Stimulated activated CD8-positive, alpha-beta memory T cell treated with anti-CD3 and anti-CD28 coated beads, Interleukin-12 subunit alpha, Interleukin-12 subunit beta, amount 100 ng/mL, for 24 hours (primary cell): ENCODE results near the gene SLC66A3.
"Not testable (repeated sequence)": the region's sequence is repeated elsewhere in the genome, so short reads cannot be mapped to it uniquely, and the experiment has no call there.

Source experiments
- DNase-seq: peaks from one replicate; pipeline ENCODE4 v3.0.0-alpha.2; 2020; ENCODE audit errors: extremely low read depth

Gene SLC66A3

GRCh38 chr2:11163439-11164317 lies 8.4 kb downstream of the SLC66A3 start:
- DNase-seq: no peak

- not testable (repeated sequence) for DNase-seq
Observed at GRCh38 chr2:11165046-11165445, 9.8 kb downstream of the SLC66A3 start.

GRCh38 chr2:11166476-11166875 lies 11.2 kb downstream of the SLC66A3 start:
- DNase-seq: no peak

GRCh38 chr2:11168488-11168887 lies 13.2 kb downstream of the SLC66A3 start:
- no peak for DNase-seq

- DNase-seq: no peak
Observed at GRCh38 chr2:11169333-11169732, 14.1 kb downstream of the SLC66A3 start.

- DNase-seq: no peak
Observed at GRCh38 chr2:11174222-11174621, 19.0 kb downstream of the SLC66A3 start.

GRCh38 chr2:11175293-11175795 lies 20.1 kb downstream of the SLC66A3 start:
- DNase-seq: no peak

GRCh38 chr2:11177871-11178690 lies 22.8 kb downstream of the SLC66A3 start:
- no peak for DNase-seq

GRCh38 chr2:11179196-11179595 lies 23.9 kb downstream of the SLC66A3 start:
- DNase-seq: no peak

GRCh38 chr2:11179899-11180298 lies 24.6 kb downstream of the SLC66A3 start:
- no peak for DNase-seq

GRCh38 chr2:11180653-11181052 lies 25.4 kb downstream of the SLC66A3 start:
- no peak for DNase-seq

GRCh38 chr2:11182951-11183350 lies 27.7 kb downstream of the SLC66A3 start:
- DNase-seq: no peak

GRCh38 chr2:11186145-11186544 lies 30.9 kb downstream of the SLC66A3 start:
- DNase-seq: no peak

GRCh38 chr2:11187083-11187619 lies 31.9 kb downstream of the SLC66A3 start:
- no peak for DNase-seq

GRCh38 chr2:11187731-11188130 lies 32.5 kb downstream of the SLC66A3 start:
- DNase-seq: no peak

GRCh38 chr2:11196246-11196645 lies 41.0 kb downstream of the SLC66A3 start:
- no peak for DNase-seq

- DNase-seq: no peak
Observed at GRCh38 chr2:11200651-11201050, 45.4 kb downstream of the SLC66A3 start.

GRCh38 chr2:11201969-11202368 lies 46.7 kb downstream of the SLC66A3 start:
- DNase-seq: no peak

- no peak for DNase-seq
Observed at GRCh38 chr2:11203480-11203879, 48.2 kb downstream of the SLC66A3 start.

GRCh38 chr2:11208083-11208482 lies 52.8 kb downstream of the SLC66A3 start:
- no peak for DNase-seq

GRCh38 chr2:11212645-11213044 lies 57.4 kb downstream of the SLC66A3 start:
- DNase-seq: no peak

- DNase-seq: no peak
Observed at GRCh38 chr2:11213090-11213638, 57.9 kb downstream of the SLC66A3 start.
